ENCODE results near the gene INTS3. TPM values are rescaled to one million over a fixed set of nuclear protein-coding genes. Genes with fewer than 3 reads are reported as not detected.

Gene INTS3
- total RNA-seq, 1 donor from 2014 or later = 39.5 TPM

DNA sequence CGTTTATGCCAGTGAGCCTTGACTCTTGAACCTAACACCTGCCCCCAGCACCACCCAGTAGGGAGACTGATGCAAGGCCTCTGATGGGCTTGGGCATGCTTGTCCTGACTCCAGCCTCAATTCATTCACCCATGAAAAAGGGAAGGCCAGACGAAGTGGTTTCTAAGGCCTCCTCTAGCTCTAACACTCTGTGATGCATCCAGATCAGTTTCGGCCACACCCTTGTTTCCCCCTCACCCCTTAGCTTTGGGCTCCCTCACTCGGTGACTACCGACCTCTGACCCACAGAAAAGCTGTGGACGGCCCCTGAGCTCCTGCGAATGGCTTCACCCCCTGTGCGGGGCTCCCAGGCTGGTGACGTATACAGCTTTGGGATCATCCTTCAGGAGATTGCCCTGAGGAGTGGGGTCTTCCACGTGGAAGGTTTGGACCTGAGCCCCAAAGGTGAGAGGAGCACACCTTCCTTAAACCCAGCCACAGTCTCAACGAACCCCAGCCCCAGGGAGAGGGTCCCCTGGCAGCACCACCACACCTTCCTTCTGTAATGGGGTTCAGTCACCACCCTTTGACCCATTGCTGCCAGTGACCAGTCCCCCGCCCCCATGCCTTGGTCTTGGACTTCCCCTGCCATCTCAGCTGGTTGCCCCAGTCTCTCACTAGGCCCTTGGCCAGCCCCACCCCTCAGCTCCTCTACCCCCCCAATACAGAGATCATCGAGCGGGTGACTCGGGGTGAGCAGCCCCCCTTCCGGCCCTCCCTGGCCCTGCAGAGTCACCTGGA is 40.3 kb upstream of the INTS3 start:
- TF ChIP-seq, protein P1, sequence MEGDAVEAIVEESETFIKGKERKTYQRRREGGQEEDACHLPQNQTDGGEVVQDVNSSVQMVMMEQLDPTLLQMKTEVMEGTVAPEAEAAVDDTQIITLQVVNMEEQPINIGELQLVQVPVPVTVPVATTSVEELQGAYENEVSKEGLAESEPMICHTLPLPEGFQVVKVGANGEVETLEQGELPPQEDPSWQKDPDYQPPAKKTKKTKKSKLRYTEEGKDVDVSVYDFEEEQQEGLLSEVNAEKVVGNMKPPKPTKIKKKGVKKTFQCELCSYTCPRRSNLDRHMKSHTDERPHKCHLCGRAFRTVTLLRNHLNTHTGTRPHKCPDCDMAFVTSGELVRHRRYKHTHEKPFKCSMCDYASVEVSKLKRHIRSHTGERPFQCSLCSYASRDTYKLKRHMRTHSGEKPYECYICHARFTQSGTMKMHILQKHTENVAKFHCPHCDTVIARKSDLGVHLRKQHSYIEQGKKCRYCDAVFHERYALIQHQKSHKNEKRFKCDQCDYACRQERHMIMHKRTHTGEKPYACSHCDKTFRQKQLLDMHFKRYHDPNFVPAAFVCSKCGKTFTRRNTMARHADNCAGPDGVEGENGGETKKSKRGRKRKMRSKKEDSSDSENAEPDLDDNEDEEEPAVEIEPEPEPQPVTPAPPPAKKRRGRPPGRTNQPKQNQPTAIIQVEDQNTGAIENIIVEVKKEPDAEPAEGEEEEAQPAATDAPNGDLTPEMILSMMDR (IDR thresholded peaks at IDR 0.05; ENCODE audit: insufficient read depth, low read depth, low read length) = no peak
- TF ChIP-seq EZH2 (IDR thresholded peaks at IDR 0.05; ENCODE audit: insufficient read depth, low read length) = no peak

GRCh38 chr1:153688276-153688675 is 39.6 kb upstream of the INTS3 start:
- no peak for FAIRE-seq
- no peak overlapping the region for H3K27ac Mint-ChIP-seq (ENCODE audit: unreplicated experiment)

More for the DNA sequence above, 40.3 kb upstream of the INTS3 start:
- Mint-ChIP-seq H3K4me1 (ENCODE audit: low read depth, unreplicated experiment) (peaks cover 11% of the 10 kb centered on the region), H3K9me3 (ENCODE audit: unreplicated experiment) (peaks cover 2% of the 10 kb centered on the region), H3K4me3 (ENCODE audit: unreplicated experiment) (no peak overlapping the region), H3K27me3 (ENCODE audit: low read depth, unreplicated experiment) (peaks cover 28% of the 10 kb centered on the region), H3K36me3 (ENCODE audit: low read depth, unreplicated experiment) (no peaks in the 10 kb centered on the region), H3K27ac (ENCODE audit: unreplicated experiment) (no peak overlapping the region)
- no peak overlapping the region for H2AFZ ChIP-seq (ENCODE audit: low read depth, low read length)
- H4K20me1 ChIP-seq (ENCODE audit: insufficient read depth, low read length) = no peaks in the 10 kb centered on the region
- no peaks in the 10 kb centered on the region for H3K36me3 ChIP-seq (ENCODE audit: insufficient read depth, low read length)
- H3K4me1 ChIP-seq (ENCODE audit: insufficient read depth, low read length) = no peaks in the 10 kb centered on the region
- H3K27ac ChIP-seq (ENCODE audit: low read depth, low read length) = no peak overlapping the region
- no peaks in the 10 kb centered on the region for H3K79me2 ChIP-seq (ENCODE audit: insufficient read depth, low read length)
- H3K4me3 ChIP-seq (ENCODE audit: insufficient read depth, low read depth, low read length) = no peak overlapping the region
- H3K27me3 ChIP-seq (ENCODE audit: insufficient read depth, low read length) = peaks cover 9% of the 10 kb centered on the region
- H3K9ac ChIP-seq (ENCODE audit: low read length) = no peak overlapping the region
- DNase-seq (ENCODE audit: low read depth) = no peak
- no peak for FAIRE-seq
- no peak overlapping the region for H3K4me2 ChIP-seq (ENCODE audit: low read length)
- no peaks in the 10 kb centered on the region for H3K9me3 ChIP-seq (ENCODE audit: insufficient read depth, low read depth, low read length)

More at GRCh38 chr1:153688276-153688675, 39.6 kb upstream of the INTS3 start:
- no peaks in the 10 kb centered on the region for H3K9me3 ChIP-seq (ENCODE audit: insufficient read depth, low read depth, low read length)
- Mint-ChIP-seq H3K9me3 (ENCODE audit: unreplicated experiment) (peaks cover 2% of the 10 kb centered on the region), H3K4me1 (ENCODE audit: low read depth, unreplicated experiment) (peaks cover 11% of the 10 kb centered on the region), H3K36me3 (ENCODE audit: low read depth, unreplicated experiment) (no peaks in the 10 kb centered on the region), H3K4me3 (ENCODE audit: unreplicated experiment) (peak overlapping the region; percentile 11), H3K27me3 (ENCODE audit: low read depth, unreplicated experiment) (peaks cover 26% of the 10 kb centered on the region)
- H3K36me3 ChIP-seq (ENCODE audit: insufficient read depth, low read length) = no peaks in the 10 kb centered on the region
- no peak overlapping the region for H3K9ac ChIP-seq (ENCODE audit: low read length)
- TF ChIP-seq EZH2 (IDR thresholded peaks at IDR 0.05; ENCODE audit: insufficient read depth, low read length) = no peak
- TF ChIP-seq, protein P1 (IDR thresholded peaks at IDR 0.05; ENCODE audit: insufficient read depth, low read depth, low read length) = no peak
- H3K79me2 ChIP-seq (ENCODE audit: insufficient read depth, low read length) = no peaks in the 10 kb centered on the region
- H2AFZ ChIP-seq (ENCODE audit: low read depth, low read length) = no peak overlapping the region
- peaks cover 6% of the 10 kb centered on the region for H3K27me3 ChIP-seq (ENCODE audit: insufficient read depth, low read length)
- no peaks in the 10 kb centered on the region for H4K20me1 ChIP-seq (ENCODE audit: insufficient read depth, low read length)
- H3K4me2 ChIP-seq (ENCODE audit: low read length) = no peak overlapping the region
- H3K4me1 ChIP-seq (ENCODE audit: insufficient read depth, low read length) = no peaks in the 10 kb centered on the region
- DNase-seq (ENCODE audit: low read depth) = no peak
- H3K4me3 ChIP-seq (ENCODE audit: insufficient read depth, low read depth, low read length) = no peak overlapping the region
- H3K27ac ChIP-seq (ENCODE audit: low read depth, low read length) = no peak overlapping the region
